ENCODE measurements around the gene COL5A2.
A peak's percentile ranks its signal among the peaks of the same experiment; 100 is the strongest.

Gene COL5A2

DNA sequence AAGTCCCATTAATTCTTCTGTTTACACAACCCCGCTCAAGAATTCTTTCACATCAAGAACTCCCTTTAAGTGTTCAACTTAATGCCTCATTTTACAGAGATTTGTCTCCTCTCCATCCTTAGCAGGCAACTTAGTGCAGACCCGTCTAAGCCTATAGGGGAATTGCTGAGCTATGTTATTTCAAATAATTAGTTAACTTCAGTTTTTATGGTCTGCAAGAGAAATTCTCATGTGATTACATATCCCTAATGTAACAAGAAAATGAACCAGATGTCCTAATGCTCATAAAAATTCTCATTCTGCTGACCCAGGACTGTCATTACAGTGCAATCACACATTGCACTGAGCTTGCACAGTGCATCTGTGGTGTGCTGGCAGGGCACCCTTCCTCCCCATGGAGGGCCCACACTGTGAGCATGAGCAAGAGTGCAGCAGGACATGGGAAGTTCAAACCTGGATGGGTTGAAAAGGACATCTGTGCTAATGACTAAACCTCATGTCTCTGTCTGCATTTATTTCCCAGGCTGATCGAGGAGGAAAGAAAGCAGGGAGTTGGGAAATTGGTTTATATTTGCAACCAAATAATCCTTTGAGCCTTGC is 97.1 kb downstream of the COL5A2 start:
- DNase-seq (ENCODE audit: extremely low read depth, low read depth): peak; percentile 70
- TF ChIP-seq, protein P1, sequence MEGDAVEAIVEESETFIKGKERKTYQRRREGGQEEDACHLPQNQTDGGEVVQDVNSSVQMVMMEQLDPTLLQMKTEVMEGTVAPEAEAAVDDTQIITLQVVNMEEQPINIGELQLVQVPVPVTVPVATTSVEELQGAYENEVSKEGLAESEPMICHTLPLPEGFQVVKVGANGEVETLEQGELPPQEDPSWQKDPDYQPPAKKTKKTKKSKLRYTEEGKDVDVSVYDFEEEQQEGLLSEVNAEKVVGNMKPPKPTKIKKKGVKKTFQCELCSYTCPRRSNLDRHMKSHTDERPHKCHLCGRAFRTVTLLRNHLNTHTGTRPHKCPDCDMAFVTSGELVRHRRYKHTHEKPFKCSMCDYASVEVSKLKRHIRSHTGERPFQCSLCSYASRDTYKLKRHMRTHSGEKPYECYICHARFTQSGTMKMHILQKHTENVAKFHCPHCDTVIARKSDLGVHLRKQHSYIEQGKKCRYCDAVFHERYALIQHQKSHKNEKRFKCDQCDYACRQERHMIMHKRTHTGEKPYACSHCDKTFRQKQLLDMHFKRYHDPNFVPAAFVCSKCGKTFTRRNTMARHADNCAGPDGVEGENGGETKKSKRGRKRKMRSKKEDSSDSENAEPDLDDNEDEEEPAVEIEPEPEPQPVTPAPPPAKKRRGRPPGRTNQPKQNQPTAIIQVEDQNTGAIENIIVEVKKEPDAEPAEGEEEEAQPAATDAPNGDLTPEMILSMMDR (IDR thresholded peaks at IDR 0.05; ENCODE audit: low read depth, low read length, missing control alignments): no peak
- no peak overlapping the region for H3K4me3 ChIP-seq (replicated peaks; ENCODE audit: low read depth, low read length)

DNA sequence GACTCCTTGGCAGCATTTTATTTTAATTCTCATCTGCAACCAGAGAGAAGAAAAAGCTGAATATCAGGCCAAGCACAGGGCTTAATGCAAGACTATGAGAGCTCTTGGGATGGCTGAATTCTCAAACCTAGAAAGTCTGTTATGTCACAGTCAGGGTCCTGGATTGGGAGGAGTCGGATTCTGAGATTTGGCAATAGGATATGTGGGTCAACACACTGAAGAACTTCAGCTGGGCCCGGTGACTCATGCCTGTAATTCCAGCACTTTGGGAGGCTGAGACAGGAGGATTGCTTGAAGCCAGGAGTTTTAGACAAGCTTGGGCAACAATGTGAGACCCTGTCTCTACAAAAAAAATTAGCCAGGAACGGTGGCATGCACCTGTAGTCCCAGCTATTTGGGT is 103.0 kb downstream of the COL5A2 start:
- TF ChIP-seq, protein P1 (IDR thresholded peaks at IDR 0.05; ENCODE audit: low read depth, low read length, missing control alignments): no peak
- no peak overlapping the region for H3K4me3 ChIP-seq (replicated peaks; ENCODE audit: low read depth, low read length)
- no peak for DNase-seq (ENCODE audit: extremely low read depth, low read depth)

DNA sequence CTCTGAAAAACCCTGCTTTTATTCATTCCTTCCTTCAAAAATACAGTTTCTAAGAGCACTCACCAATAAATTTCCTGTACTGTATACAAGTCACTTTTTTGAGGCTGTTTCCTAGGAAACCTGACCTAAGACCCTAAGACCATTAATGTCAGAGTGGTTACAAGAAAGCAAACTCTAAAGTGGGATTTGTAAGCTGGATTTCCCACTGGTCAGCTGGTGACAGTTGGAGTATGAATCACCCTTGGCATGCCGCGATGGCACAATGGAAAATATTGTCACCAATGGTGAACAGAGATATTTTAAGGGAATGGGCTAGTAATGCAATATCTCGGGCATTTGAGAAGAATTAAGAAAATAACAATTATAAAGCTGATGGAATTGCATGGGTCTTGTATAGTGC is 103.4 kb downstream of the COL5A2 start:
- H3K4me3 ChIP-seq (replicated peaks; ENCODE audit: low read depth, low read length): no peak overlapping the region
- no peak for DNase-seq (ENCODE audit: extremely low read depth, low read depth)
- TF ChIP-seq, protein P1 (IDR thresholded peaks at IDR 0.05; ENCODE audit: low read depth, low read length, missing control alignments): no peak

DNA sequence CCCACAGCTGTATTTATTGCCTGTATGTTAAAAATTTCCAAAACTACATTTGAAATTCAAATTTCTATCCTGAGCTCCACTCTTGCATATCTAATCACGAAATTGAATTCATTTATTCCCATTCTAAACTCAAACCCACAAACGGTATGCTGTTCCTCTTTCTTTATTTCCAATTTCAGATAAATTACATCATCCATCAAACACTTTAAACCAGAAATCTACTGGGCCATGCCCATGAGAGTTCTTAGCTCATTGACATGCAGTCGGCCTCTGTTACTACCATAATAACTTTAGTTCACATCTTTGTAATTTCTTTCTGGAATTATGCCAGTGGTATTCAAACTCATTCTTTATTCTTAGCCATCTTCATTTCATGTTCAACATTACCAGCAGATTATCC is 105.1 kb downstream of the COL5A2 start:
- no peak for DNase-seq (ENCODE audit: extremely low read depth, low read depth)
- TF ChIP-seq, protein P1 (IDR thresholded peaks at IDR 0.05; ENCODE audit: low read depth, low read length, missing control alignments): no peak
- no peak overlapping the region for H3K4me3 ChIP-seq (replicated peaks; ENCODE audit: low read depth, low read length)

DNA sequence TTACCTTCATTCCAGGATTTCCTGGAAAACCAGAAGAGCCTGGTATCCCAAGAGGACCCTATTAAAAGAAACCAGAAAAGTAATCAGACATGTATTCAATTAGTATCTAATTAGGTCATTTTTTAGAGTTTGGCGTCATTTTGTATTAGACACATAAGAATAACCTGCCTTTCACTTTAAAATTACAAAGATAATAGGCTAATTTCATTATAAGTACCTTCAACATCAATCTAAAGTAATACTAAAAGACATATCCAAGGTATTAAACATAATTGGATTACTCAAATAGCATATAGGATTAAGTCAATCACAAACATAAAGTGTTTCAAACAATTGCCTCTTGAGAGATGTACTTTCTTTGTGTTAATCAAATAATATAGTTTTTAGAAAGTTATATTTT is 107.5 kb downstream of the COL5A2 start:
- no peak overlapping the region for H3K4me3 ChIP-seq (replicated peaks; ENCODE audit: low read depth, low read length)
- TF ChIP-seq, protein P1 (IDR thresholded peaks at IDR 0.05; ENCODE audit: low read depth, low read length, missing control alignments): no peak
- no peak for DNase-seq (ENCODE audit: extremely low read depth, low read depth)

DNA sequence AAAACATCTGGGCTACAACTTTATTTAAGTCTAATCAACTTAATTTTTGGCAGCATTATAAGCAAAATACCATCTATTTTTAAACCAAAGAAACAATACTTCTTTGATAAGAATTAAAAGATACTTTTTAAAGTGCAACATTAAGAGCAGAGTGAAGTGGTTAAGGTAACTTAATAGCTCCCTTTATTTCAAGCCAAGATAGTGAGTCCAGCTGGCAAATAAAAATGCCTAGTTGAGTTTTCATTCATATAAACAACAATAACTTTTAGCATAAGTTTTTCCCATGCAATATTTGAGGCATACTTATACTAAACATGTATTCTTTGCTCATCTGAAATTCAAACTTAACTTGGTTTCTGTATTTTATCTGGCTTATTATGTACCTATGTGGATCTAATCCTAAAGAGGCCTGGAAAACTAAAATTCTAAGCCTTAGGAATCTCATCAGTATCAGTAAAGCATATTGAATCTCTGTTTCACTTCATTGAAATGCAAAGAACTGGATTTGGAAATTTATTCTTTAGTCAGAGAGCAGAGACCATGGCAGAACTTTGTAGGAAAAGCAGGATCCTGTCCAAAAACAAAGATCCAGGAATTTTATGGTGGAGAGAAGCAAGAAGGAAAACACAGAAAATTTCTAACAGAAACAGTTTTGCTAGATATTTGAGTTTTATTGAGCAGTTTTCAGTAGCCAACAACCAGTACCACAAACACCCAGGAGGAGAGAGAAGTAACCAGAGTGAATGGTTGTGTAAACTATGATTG is 109.5 kb downstream of the COL5A2 start:
- TF ChIP-seq, protein P1 (IDR thresholded peaks at IDR 0.05; ENCODE audit: low read depth, low read length, missing control alignments): no peak
- no peak for DNase-seq (ENCODE audit: extremely low read depth, low read depth)
- no peak overlapping the region for H3K4me3 ChIP-seq (replicated peaks; ENCODE audit: low read depth, low read length)

Measured in HFF-Myc (cell line).